SKM-1 (cell line): ENCODE data around the gene SYCE3.
"Not testable (repeated sequence)": the region's sequence is repeated elsewhere in the genome, so short reads cannot be mapped to it uniquely, and the experiment has no call there.

Source experiments
- DNase-seq: peaks from one replicate; lab custom pipeline; 2025; ENCODE audit not compliant: unreplicated experiment; lab: John Stamatoyannopoulos, UW

Gene SYCE3

GRCh38 chr22:50522806-50523438 lies 39.8 kb downstream of the SYCE3 start:
- no peak for DNase-seq

GRCh38 chr22:50522208-50522805 lies 40.4 kb downstream of the SYCE3 start:
- no peak for DNase-seq

GRCh38 chr22:50521710-50522109 lies 41.0 kb downstream of the SYCE3 start:
- DNase-seq, result no peak

GRCh38 chr22:50520826-50521453 lies 41.8 kb downstream of the SYCE3 start:
- no peak for DNase-seq

- not testable (repeated sequence) for DNase-seq
Observed at GRCh38 chr22:50520184-50520583, 42.5 kb downstream of the SYCE3 start.

GRCh38 chr22:50519151-50519550 lies 43.6 kb downstream of the SYCE3 start:
- no peak for DNase-seq

- no peak for DNase-seq
Observed at GRCh38 chr22:50518606-50519005, 44.1 kb downstream of the SYCE3 start.

- no peak for DNase-seq
Observed at GRCh38 chr22:50517495-50518260, 45.0 kb downstream of the SYCE3 start.

GRCh38 chr22:50516891-50517290 lies 45.8 kb downstream of the SYCE3 start:
- DNase-seq, result no peak

- no peak for DNase-seq
Observed at GRCh38 chr22:50516068-50516467, 46.7 kb downstream of the SYCE3 start.

- DNase-seq, result no peak
Observed at GRCh38 chr22:50513175-50513574, 49.5 kb downstream of the SYCE3 start.

GRCh38 chr22:50508897-50509296 lies 53.8 kb downstream of the SYCE3 start:
- no peak for DNase-seq

GRCh38 chr22:50507991-50508884 lies 54.5 kb downstream of the SYCE3 start, which contains the start of gene NCAPH2:
Gene NCAPH2 (plus strand): TSS chr22:50508224. CDS start chr22:50508338, 114 bp downstream.
- peak; percentile 94 for DNase-seq

- peak; percentile 94 for DNase-seq
Observed at GRCh38 chr22:50507421-50507990, 55.2 kb downstream of the SYCE3 start, which contains the start of gene LMF2. Gene LMF2 (minus strand): TSS chr22:50507702. CDS start chr22:50507675, 27 bp downstream.

- DNase-seq, result no peak
Observed at GRCh38 chr22:50506611-50507420, 55.9 kb downstream of the SYCE3 start.

GRCh38 chr22:50505776-50506610 lies 56.7 kb downstream of the SYCE3 start:
- no peak for DNase-seq

- no peak for DNase-seq
Observed at GRCh38 chr22:50505276-50505775, 57.4 kb downstream of the SYCE3 start.
